ENCODE data around the gene PIK3R3.

Gene PIK3R3

DNA sequence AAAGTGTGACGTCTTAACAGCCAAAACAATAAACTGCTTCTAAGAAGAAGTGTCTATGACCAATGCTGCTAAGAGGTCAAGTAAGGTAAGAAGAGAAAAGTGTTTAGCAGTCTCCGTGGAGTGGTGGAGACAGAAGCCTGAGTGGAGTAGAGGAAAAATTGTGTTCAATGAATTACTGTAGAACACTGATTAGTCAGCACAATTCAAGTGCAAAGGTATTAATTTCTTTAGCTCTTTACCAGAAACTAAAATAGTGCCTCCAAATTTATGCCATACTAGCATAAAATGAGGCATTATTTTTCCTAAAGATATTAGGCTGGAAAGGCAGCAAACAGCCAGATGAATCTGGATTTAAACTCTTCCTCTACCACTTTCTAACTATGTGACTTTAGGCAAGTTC, 56.1 kb downstream of the PIK3R3 start:
- Histone ChIP-seq H3F3A (ENCODE audit: insufficient read depth, low read length) (no peaks in the 10 kb centered on the region), H3K9me2 (ENCODE audit: low read depth, low read length) (no peaks in the 10 kb centered on the region), H3K4me1 (ENCODE audit: insufficient read depth, low read length, severe bottlenecking) (no peaks in the 10 kb centered on the region), H2AFZ (ENCODE audit: low read length) (no peak overlapping the region), H3K9me3 (ENCODE audit: low read length) (no peaks in the 10 kb centered on the region), H3K36me3 (ENCODE audit: insufficient read depth, low read length) (peaks cover 4% of the 10 kb centered on the region; the same call in 1 of the 2 replicates), H3K27ac (ENCODE audit: low read depth, low read length, poor library complexity, severe bottlenecking) (no peak overlapping the region), H4K20me1 (ENCODE audit: insufficient read depth, low read length) (no peaks in the 10 kb centered on the region), H3K4me2 (ENCODE audit: low read length) (no peak overlapping the region), H3K4me3 (ENCODE audit: low read depth, low read length, poor library complexity, severe bottlenecking) (no peak overlapping the region), H3K27me3 (ENCODE audit: insufficient read depth, low read length) (no peaks in the 10 kb centered on the region), H3K79me2 (ENCODE audit: insufficient read depth, low read length) (no peaks in the 10 kb centered on the region), H3K9ac (ENCODE audit: low read length) (no peak overlapping the region)
- no peak for TF ChIP-seq EZH2 (IDR thresholded peaks at IDR 0.05; ENCODE audit: borderline replicate concordance, low read length)
- TF ChIP-seq, protein P1, sequence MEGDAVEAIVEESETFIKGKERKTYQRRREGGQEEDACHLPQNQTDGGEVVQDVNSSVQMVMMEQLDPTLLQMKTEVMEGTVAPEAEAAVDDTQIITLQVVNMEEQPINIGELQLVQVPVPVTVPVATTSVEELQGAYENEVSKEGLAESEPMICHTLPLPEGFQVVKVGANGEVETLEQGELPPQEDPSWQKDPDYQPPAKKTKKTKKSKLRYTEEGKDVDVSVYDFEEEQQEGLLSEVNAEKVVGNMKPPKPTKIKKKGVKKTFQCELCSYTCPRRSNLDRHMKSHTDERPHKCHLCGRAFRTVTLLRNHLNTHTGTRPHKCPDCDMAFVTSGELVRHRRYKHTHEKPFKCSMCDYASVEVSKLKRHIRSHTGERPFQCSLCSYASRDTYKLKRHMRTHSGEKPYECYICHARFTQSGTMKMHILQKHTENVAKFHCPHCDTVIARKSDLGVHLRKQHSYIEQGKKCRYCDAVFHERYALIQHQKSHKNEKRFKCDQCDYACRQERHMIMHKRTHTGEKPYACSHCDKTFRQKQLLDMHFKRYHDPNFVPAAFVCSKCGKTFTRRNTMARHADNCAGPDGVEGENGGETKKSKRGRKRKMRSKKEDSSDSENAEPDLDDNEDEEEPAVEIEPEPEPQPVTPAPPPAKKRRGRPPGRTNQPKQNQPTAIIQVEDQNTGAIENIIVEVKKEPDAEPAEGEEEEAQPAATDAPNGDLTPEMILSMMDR (IDR thresholded peaks at IDR 0.05; ENCODE audit: low read length): no peak

DNA sequence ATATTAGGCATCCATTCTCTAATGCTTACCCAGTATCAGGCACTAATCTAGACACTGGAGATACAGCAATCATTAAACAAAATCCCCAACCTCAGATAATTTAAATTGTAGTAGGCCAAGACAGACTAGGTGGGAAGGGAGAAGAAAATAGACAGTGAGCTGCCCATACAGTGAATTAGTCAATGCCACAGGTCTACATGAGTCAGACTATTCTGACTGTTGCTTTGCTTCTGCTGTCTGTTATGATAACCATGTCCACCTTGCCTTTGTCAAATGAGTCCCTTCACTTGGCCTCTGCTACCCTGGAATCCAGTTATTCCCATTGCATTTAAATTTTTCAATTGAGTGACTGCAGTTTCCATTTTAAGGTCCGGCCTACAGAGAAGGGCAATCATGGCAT, 59.5 kb downstream of the PIK3R3 start:
- no peak for TF ChIP-seq EZH2 (IDR thresholded peaks at IDR 0.05; ENCODE audit: borderline replicate concordance, low read length)
- TF ChIP-seq, protein P1 (IDR thresholded peaks at IDR 0.05; ENCODE audit: low read length): no peak

DNA sequence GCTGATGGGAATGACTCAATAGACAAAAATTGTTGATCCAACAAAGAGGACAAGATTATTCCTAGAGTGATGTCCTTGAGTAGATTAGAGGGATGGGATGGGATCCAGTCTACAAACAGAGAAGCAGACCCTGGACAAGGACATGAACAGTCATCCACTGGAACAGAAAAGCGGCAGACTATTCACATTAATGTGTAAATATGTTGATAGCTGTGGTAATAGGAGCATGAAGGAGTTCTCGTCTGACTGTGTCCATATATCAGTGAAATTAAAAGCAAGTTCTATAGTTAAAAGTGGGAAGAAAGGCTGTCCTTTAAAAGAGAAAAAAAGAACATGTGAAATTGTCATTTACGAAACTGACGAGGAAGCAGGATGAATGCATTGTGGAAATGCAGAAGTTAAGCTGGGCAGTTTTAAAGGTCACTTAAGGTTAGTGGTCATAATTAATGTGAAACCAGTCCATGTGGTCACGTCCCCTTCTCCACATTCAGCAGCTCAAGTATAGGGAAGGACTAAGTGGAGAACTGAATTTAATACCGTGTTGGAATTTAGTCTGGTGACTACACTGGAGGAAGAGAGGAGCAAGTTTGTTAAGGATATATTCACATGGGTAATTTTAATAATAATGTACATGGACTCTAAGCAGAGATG, 62.1 kb downstream of the PIK3R3 start:
- TF ChIP-seq EZH2 (IDR thresholded peaks at IDR 0.05; ENCODE audit: borderline replicate concordance, low read length): no peak
- TF ChIP-seq, protein P1 (IDR thresholded peaks at IDR 0.05; ENCODE audit: low read length): no peak
- Histone ChIP-seq H3K27me3 (ENCODE audit: insufficient read depth, low read length) (no peaks in the 10 kb centered on the region), H3F3A (ENCODE audit: insufficient read depth, low read length) (no peaks in the 10 kb centered on the region), H3K4me3 (ENCODE audit: low read depth, low read length, poor library complexity, severe bottlenecking) (no peak overlapping the region), H3K79me2 (ENCODE audit: insufficient read depth, low read length) (no peaks in the 10 kb centered on the region), H4K20me1 (ENCODE audit: insufficient read depth, low read length) (no peaks in the 10 kb centered on the region), H3K36me3 (ENCODE audit: insufficient read depth, low read length) (no peaks in the 10 kb centered on the region), H3K9me2 (ENCODE audit: low read depth, low read length) (no peaks in the 10 kb centered on the region), H3K27ac (ENCODE audit: low read depth, low read length, poor library complexity, severe bottlenecking) (no peak overlapping the region), H2AFZ (ENCODE audit: low read length) (no peak overlapping the region), H3K9ac (ENCODE audit: low read length) (no peak overlapping the region), H3K4me1 (ENCODE audit: insufficient read depth, low read length, severe bottlenecking) (peaks cover 3% of the 10 kb centered on the region), H3K4me2 (ENCODE audit: low read length) (no peak overlapping the region), H3K9me3 (ENCODE audit: low read length) (no peaks in the 10 kb centered on the region)

More for the DNA sequence above, 59.5 kb downstream of the PIK3R3 start:
- Histone ChIP-seq H3K36me3 (ENCODE audit: insufficient read depth, low read length) (peaks cover 4% of the 10 kb centered on the region; the same call in 1 of the 2 replicates), H3K9ac (ENCODE audit: low read length) (no peak overlapping the region), H3K4me1 (ENCODE audit: insufficient read depth, low read length, severe bottlenecking) (no peaks in the 10 kb centered on the region), H3K4me3 (ENCODE audit: low read depth, low read length, poor library complexity, severe bottlenecking) (no peak overlapping the region), H2AFZ (ENCODE audit: low read length) (no peak overlapping the region), H4K20me1 (ENCODE audit: insufficient read depth, low read length) (no peaks in the 10 kb centered on the region), H3K9me3 (ENCODE audit: low read length) (no peaks in the 10 kb centered on the region), H3K9me2 (ENCODE audit: low read depth, low read length) (no peaks in the 10 kb centered on the region), H3K79me2 (ENCODE audit: insufficient read depth, low read length) (no peaks in the 10 kb centered on the region), H3F3A (ENCODE audit: insufficient read depth, low read length) (no peaks in the 10 kb centered on the region), H3K27ac (ENCODE audit: low read depth, low read length, poor library complexity, severe bottlenecking) (no peak overlapping the region), H3K4me2 (ENCODE audit: low read length) (no peak overlapping the region), H3K27me3 (ENCODE audit: insufficient read depth, low read length) (no peaks in the 10 kb centered on the region)

Data from OCI-LY1 (cell line).